RPMI8226 (cell line): ENCODE measurements around the gene TAMALIN.
"Not testable (repeated sequence)": the region's sequence is repeated elsewhere in the genome, so short reads cannot be mapped to it uniquely, and the experiment has no call there.

Experiments
- DNase-seq: peaks from one replicate; pipeline ENCODE4 v3.0.0-alpha.2; 2015

Gene TAMALIN

GRCh38 chr12:52006726-52007157 lies at the start of gene TAMALIN:
TAMALIN (plus strand) TSS chr12:52006946; CDS start chr12:52007020, 74 bp downstream.
- DNase-seq = peak; percentile 41

GRCh38 chr12:51958542-51958941 lies 48.2 kb upstream of the TAMALIN start:
- DNase-seq = no peak

DNA sequence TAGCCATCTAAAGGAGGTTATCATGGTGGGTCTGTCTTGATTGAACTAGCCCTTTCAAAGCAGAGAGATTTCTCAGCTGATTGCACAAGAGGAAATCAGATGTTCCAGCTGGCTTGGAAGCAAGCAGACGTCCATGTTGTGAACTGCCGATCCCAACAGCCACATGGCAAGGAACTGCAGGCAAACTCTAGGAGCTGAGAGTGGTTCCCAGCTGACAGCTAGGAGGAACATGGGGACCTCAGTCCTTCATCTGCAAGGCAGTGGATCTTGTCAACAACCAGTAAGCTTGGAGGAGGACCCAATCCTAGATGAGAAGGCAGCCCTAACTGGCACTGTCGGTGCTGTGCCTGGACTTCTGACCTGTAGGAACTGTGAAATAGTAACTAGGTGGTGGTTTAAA lies 47.5 kb upstream of the TAMALIN start:
- DNase-seq = no peak

DNA sequence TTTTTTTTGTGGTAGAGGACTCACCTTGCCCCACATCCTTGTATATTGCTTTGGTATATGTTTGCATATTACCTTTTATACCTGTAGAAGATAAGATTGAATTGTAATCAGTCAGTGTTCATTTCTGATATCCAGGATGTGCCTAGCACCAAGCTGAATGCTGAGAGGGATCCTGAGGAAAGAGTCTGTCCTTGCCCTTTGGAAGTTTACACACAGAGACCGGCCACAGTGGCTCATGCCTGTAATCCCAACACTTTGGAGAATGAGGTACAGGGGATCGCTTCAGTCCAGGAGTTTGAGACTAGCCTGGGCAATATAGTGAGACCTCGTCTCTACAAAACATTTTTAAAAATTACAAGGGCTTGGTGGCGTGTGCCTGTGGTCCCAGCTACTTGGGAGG lies 46.8 kb upstream of the TAMALIN start:
- no peak for DNase-seq

DNA sequence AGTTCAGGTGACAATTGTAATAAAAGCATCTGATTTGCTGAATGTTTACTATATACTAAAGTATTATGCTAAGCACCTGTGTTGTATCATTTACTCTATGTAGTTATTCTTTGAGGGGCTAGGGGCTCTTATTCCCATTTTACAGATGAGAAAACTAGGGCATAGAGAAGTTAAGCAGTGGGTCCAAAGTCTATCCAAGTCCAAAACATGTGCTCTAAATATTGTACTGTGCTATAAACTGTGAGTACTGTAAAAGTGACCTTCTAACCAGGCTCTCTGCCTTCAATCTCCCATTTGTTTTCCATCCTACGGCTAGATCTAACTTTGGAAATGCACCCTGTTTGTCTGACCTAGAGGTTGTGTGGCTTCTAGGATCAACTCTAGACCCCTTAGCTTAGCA lies 46.3 kb upstream of the TAMALIN start:
- no peak for DNase-seq

GRCh38 chr12:51960890-51961289 lies 45.9 kb upstream of the TAMALIN start:
- no peak for DNase-seq

GRCh38 chr12:51961834-51962233 lies 44.9 kb upstream of the TAMALIN start:
- no peak for DNase-seq

DNA sequence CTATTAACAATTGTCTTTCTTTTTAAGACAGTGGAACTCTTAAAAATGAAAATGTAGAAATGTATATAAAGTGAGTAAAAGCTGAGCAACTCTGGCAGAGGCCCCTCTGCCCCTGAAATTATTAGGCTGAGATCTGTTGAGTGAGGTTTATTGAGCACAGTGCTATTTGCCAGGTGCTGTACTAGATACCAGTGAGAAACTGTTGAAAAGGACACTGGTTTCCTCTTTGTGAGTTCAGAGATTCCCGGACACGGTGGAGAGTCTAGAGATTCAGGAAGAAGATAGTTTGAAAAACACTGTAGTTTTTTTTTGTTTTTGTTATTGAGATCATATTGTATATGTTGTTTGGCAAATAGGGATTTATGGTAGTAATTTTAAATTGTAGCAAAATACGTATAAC lies 44.0 kb upstream of the TAMALIN start:
- DNase-seq = no peak

DNA sequence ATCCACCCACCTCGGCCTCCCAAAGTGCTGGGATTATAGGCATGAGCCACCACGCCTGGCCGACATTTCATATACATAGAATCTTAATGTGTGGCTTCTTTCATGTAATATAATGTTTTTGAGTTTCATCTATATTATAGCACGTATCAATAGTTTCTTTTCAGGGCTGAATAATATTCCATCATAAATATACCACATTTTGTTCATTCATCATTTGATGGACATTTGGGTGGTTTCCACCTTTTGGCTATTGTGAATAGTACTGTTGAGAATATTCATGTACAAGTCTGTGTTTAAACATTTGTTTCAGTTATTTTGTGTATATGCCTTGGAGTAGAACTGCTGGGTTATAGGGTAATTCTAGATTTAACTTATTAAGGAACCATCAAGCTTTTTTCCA lies 43.3 kb upstream of the TAMALIN start:
- DNase-seq = no peak

DNA sequence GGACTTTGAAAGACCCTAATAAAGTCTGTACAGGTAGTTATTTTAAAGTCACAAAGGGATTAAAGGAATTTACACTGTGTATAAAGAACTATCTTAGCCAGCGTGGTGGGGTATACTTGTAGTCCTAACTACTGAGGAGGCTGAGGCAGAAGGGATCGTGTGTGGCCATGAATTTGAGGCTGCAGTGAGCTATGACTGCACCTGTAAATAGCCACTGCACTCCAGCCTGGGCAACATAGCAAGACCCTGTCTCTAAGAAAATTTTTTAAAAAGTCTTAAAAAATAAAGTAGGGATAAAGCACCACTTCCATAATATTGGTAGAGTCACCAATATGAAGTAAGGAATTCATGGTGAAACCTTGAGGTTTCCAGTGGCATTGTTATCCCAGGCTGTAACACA lies 37.1 kb upstream of the TAMALIN start:
- DNase-seq = no peak

DNA sequence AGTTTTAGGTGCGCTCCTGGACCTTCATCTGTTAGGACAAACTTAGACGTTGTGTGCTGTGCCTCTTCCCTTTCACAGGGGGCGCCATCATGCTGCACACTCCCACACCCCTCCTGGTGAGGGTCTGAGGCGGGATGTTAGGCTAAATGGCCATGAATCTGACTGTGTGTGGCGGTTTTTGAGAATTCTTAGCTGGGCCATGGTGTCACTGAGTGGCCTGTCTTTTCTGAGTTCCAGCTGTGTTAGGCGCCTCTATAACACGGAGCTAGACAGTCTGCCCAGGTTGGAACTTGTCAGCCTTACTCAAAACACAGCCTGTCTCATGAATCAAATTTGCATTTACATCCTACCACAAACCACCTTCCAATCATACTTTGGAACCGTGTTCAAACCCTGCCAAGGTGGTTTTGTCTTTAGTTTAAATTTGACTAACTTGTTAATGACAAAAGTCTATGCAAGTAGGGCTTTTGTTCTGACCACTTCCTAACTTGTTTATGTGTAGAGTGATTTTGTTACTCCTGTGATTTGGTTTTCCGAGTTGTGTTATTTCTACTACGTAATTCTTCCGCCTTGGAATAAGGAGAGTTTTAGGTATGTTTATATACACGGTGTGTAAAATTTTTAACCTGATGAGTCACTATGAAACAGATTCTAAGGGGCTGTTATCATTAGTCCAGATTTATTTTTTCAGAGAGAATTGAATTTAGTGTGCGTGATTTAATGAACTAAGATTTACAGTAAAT lies 35.7 kb upstream of the TAMALIN start:
- DNase-seq = no peak

GRCh38 chr12:51971679-51972421 lies 34.9 kb upstream of the TAMALIN start:
- peak; percentile 17 for DNase-seq

DNA sequence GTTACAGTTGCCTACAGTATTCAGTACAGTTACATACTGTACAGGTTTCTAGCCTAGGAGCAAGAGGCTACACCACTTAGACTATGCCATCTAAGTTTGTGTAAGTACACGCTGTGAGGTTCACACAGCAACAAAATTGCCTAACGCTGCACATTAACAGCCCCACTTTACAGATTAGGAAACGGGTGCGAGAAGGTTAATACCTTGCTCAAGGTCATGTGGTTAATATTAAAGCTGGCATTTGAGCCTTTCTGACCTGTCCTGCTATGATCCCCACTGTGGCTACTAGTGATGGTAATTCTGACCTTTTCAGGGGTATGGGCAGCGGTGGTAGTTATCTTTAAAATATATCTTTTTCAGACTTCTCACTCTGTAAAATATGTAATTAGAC lies 34.3 kb upstream of the TAMALIN start:
- no peak for DNase-seq

DNA sequence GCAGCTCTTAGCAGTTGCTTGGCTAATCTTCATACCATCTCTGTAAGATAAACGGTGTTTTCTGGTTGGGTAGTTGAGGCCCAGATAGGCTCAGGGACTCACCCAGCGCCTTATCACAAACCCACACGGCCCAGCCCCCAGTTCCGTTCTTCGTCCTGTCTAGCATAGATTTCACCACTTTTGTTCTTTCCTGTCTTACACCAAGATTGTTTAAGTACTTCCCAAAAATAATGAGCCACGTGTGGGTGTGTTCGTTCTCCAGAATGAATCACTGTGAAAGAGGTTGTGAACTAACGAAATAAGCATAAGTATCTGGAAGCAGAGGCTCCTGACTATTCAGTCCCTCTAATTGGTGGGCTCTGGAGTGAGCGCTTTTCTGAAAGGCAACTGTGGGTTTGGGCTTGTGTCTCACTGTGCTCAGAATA lies 33.9 kb upstream of the TAMALIN start:
- DNase-seq = no peak

DNA sequence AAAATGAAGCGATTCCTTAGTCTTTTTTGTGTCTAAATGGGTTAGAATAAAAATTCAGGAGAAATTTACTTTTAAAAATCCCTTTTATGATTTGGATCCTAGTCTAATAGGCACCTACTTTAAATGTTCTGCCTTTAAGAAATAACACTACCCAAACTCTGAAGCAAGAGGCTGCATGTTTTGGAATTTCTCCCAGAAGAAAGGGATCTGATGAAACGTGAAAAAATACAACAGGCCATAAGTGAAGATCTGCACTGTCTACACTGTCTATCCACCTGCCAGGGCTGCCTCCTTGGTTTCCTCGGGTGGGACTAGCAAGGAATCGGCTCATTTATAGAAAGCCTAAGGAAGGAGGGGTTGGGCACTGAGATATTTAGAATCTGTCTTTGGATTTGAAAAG lies 33.2 kb upstream of the TAMALIN start:
- no peak for DNase-seq

DNA sequence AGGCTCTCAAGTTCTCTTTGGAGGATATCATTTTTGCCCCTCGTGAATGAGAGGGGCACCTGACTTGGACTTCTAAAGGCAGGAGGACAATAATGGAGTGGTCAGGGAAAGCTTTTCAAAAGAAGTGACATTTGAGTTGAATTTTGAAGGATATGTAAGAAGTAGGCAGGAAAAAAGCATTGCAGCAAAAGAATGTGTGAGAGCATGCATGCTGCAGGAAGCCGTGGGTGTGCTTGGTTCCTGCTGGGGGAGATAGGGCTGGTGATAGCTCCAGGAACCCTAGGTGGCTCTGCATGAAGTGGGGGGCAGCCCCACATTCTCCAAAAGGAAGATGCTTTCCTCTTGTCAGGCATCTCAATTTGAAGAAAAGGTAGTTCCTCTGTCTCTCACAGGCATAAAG lies 32.1 kb upstream of the TAMALIN start:
- no peak for DNase-seq

- DNase-seq = no peak
Observed at GRCh38 chr12:51975196-51975595, 31.6 kb upstream of the TAMALIN start.

DNA sequence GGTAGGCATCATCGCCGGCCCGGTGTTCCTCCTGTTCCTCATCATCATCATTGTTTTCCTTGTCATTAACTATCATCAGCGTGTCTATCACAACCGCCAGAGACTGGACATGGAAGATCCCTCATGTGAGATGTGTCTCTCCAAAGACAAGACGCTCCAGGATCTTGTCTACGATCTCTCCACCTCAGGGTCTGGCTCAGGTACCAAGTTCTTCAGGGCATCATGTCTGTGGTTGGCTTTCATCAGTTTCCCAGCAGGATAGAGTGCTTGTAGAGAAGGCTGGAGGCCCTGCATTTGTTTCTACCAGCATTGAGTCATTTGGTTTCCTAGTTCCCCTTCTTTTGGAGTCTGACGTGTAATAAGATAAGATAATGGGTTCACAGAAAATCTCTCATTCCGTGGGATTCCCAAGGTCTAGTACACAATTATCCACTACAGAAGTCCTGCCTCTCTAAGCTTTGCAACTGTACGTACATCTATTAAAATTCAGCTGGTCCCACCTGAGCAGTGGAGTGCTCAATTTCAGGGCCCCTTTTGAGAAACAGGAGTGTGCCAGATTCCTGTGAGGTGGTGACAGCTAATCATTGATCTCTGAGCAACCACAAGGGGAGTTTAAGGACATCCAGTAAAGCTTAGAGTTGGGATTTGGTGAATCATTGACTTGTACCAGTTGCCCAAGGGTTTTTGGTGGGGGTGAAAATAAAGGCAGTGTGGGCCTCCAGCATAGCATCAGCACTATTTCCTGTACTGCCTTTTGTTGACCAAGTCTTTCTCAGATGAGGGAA lies 30.2 kb upstream of the TAMALIN start:
- DNase-seq = no peak

GRCh38 chr12:51977320-51977753 lies 29.4 kb upstream of the TAMALIN start:
- no peak for DNase-seq

DNA sequence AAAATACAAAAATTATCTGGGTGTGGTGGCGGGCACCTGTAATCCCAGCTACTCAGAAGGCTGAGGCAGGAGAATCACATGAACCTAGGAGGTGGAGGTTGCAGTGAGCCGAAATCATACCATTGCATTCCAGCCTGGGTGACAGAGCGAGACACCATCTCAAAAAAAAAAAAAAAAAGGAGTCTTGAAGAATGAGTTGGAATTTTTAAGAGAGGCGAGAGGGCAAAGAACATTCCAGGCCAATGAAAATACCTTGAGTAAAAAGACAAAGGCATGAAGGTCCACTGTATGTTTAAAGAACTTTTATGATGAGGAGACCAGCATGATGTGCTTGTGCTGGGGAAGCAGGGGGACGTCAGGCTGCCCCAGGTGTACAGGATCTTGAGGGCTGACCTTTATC lies 27.4 kb upstream of the TAMALIN start:
- not testable (repeated sequence) for DNase-seq

DNA sequence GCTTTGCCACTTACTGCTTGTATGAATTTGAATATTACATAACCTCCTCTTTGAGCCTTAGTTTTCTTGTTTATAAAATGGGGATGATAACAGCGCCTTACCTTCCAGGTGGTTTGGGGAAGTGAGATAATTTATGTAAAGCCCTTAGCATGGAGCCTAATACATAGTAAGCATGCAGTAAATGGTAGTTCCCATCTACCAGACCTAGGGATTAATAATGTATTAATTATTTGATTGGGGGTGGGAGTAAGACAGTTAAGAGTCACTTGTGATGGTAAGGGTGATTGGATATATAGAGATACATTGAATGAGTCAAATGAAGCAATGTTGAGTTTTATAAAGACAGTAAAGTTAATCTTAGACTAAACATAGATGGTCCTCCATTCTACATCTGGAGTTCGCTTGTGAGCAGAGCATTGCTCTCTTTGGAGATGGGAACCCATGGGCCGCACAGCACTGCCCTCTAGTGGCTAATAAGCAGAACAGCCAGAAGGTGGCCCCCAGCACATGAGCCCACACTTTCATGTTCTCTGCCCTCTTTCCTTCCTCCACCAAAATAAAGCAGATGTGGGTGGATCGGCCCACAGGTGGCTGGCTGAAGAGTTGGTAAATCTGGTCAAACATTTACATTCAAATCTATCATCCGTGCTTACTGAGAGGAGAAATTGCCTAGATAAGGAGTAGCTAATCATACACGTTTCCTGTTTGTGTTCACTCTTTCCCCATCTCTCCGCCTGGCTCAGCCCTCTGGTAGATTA lies 26.5 kb upstream of the TAMALIN start:
- DNase-seq = peak; percentile 69

DNA sequence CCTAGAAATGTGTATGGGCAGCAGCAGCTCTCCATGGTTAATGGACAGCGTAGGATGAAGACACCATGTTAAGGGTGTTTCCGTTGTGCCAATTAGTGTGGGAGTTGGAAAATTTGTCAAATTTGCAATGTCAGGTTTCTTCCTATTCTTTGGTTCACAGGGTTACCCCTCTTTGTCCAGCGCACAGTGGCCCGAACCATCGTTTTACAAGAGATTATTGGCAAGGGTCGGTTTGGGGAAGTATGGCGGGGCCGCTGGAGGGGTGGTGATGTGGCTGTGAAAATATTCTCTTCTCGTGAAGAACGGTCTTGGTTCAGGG lies 26.0 kb upstream of the TAMALIN start:
- DNase-seq = no peak

DNA sequence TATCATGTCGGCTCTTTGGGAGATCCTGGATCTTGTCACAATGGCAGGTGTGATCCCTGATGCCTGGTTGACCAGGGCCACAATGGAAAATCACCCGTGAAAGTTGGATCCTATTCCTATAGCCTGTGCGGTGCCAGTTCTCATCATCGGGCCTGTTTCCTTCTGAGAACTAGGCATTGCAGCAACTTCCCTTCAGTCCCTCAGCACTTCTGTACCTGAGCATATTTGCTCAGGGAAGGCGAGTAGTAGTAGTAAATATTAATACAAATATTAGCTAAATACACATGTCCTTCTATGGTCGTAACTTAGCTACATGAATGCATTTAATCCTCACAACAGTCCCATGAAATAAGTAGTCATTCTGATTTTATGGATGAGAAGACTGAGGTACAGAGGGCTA lies 22.1 kb upstream of the TAMALIN start:
- no peak for DNase-seq
